ENCODE results near the gene CDH3. TPM values are rescaled to one million over a fixed set of nuclear protein-coding genes. Genes with fewer than 3 reads are reported as not detected.

CDH3 gene
- total and polyA plus RNA-seq, 2 donors (not counting 1 experiment from before 2014, with no cell fraction given), result 0.14 TPM; not detected in 1

- Histone ChIP-seq H3K79me2 (ENCODE audit: control insufficient read depth, insufficient read depth, low read length) (no peaks in the 10 kb centered on the region), H3K27ac (ENCODE audit: insufficient read depth, low read length) (no peak overlapping the region), H3K4me1 (ENCODE audit: control insufficient read depth, extremely low read depth, insufficient read depth, low read length) (peaks cover 2% of the 10 kb centered on the region), H3K36me3 (ENCODE audit: control insufficient read depth, insufficient read depth, low read length) (no peaks in the 10 kb centered on the region), H2AFZ (ENCODE audit: low read length) (no peak overlapping the region), H3K4me3 (replicated peaks in 1 of 4; ENCODE audit: control extremely low read depth in 1 of 4, insufficient read depth in 1 of 4, low read depth in 3 of 4, low read length in 4 of 4) (no peak overlapping the region), H3K9ac (ENCODE audit: insufficient read depth, low read length) (no peak overlapping the region), H3K4me2 (ENCODE audit: extremely low read depth, insufficient read depth, low read length) (no peak overlapping the region), H3K9me3 (ENCODE audit: control insufficient read depth, insufficient read depth, low read depth, low read length) (no peaks in the 10 kb centered on the region), H4K20me1 (ENCODE audit: control insufficient read depth, extremely low read depth, insufficient read depth, low read length) (no peaks in the 10 kb centered on the region), H3K27me3 (ENCODE audit: control insufficient read depth, insufficient read depth, low read length) (no peaks in the 10 kb centered on the region)
- no peak for DNase-seq (ENCODE audit: low read depth in 2 of 2)
- TF ChIP-seq, protein P1, sequence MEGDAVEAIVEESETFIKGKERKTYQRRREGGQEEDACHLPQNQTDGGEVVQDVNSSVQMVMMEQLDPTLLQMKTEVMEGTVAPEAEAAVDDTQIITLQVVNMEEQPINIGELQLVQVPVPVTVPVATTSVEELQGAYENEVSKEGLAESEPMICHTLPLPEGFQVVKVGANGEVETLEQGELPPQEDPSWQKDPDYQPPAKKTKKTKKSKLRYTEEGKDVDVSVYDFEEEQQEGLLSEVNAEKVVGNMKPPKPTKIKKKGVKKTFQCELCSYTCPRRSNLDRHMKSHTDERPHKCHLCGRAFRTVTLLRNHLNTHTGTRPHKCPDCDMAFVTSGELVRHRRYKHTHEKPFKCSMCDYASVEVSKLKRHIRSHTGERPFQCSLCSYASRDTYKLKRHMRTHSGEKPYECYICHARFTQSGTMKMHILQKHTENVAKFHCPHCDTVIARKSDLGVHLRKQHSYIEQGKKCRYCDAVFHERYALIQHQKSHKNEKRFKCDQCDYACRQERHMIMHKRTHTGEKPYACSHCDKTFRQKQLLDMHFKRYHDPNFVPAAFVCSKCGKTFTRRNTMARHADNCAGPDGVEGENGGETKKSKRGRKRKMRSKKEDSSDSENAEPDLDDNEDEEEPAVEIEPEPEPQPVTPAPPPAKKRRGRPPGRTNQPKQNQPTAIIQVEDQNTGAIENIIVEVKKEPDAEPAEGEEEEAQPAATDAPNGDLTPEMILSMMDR (conservative IDR thresholded peaks at IDR 0.05 in 1 of 2, IDR thresholded peaks at IDR 0.05 in 1 of 2; ENCODE audit: low read depth in 1 of 2, low read length in 2 of 2), result no peak
- TF ChIP-seq EZH2 (IDR thresholded peaks at IDR 0.05; ENCODE audit: low read length, missing control alignments), result no peak
These were observed 13.9 kb downstream of the CDH3 start for GRCh38 chr16:68658974-68659360.

DNA sequence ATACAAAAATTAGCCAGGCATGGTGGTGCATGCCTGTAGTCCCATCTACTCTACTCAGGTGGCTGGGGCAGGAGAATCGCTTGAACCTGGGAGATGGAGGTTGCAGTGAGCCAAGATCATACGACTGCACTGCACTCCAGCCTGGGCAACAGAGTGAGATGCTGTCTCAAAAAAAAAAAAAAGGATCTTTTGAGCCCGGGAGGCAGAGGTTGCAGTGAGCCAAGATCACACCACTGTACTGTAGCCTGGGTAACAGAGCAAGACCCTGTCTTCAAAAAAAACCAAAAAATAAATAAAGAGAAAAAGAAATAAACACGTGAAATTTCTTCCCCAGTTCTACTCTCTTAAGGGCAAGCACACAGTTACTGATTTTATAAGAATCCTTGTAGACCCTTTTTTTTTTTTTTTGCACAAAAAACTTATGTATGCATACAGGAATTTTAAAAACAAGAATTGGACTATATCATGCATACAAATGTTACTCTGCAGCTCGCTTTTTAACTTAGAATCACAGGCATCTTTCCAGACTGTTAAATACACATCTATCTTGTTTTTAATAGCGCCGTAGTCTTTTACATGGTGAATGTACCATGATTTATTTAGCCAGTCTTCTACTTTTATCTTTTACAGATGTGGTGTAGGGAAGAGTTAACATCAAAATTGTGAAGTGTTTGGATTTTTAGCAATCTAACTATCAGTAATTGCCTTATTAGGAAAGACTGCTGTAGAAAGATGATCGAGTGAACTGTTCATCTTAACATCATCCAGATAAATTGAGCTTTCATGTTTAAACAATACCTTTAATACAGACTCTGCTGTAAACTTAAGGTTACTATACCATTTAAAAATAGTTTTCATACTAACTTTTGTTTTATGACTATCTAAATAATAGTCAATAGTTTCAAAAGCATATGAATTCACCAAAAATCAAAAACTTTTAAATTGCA, 14.6 kb downstream of the CDH3 start:
- Histone ChIP-seq H4K20me1 (ENCODE audit: control insufficient read depth, extremely low read depth, insufficient read depth, low read length) (no peaks in the 10 kb centered on the region), H3K36me3 (ENCODE audit: control insufficient read depth, insufficient read depth, low read length) (no peaks in the 10 kb centered on the region), H3K4me1 (ENCODE audit: control insufficient read depth, extremely low read depth, insufficient read depth, low read length) (peaks cover 2% of the 10 kb centered on the region), H3K4me2 (ENCODE audit: extremely low read depth, insufficient read depth, low read length) (no peak overlapping the region), H3K4me3 (replicated peaks in 1 of 4; ENCODE audit: control extremely low read depth in 1 of 4, insufficient read depth in 1 of 4, low read depth in 3 of 4, low read length in 4 of 4) (no peak overlapping the region), H3K27me3 (ENCODE audit: control insufficient read depth, insufficient read depth, low read length) (no peaks in the 10 kb centered on the region), H3K79me2 (ENCODE audit: control insufficient read depth, insufficient read depth, low read length) (no peaks in the 10 kb centered on the region), H3K9me3 (ENCODE audit: control insufficient read depth, insufficient read depth, low read depth, low read length) (no peaks in the 10 kb centered on the region), H2AFZ (ENCODE audit: low read length) (no peak overlapping the region), H3K9ac (ENCODE audit: insufficient read depth, low read length) (no peak overlapping the region), H3K27ac (ENCODE audit: insufficient read depth, low read length) (no peak overlapping the region)
- TF ChIP-seq, protein P1 (conservative IDR thresholded peaks at IDR 0.05 in 1 of 2, IDR thresholded peaks at IDR 0.05 in 1 of 2; ENCODE audit: low read depth in 1 of 2, low read length in 2 of 2), result no peak
- no peak for TF ChIP-seq EZH2 (IDR thresholded peaks at IDR 0.05; ENCODE audit: low read length, missing control alignments)
- DNase-seq (ENCODE audit: low read depth in 2 of 2), result no peak

- Histone ChIP-seq H3K4me2 (ENCODE audit: extremely low read depth, insufficient read depth, low read length) (no peak overlapping the region), H3K27me3 (ENCODE audit: control insufficient read depth, insufficient read depth, low read length) (no peaks in the 10 kb centered on the region), H2AFZ (ENCODE audit: low read length) (no peak overlapping the region), H3K4me1 (ENCODE audit: control insufficient read depth, extremely low read depth, insufficient read depth, low read length) (peaks cover 2% of the 10 kb centered on the region), H3K9me3 (ENCODE audit: control insufficient read depth, insufficient read depth, low read depth, low read length) (no peaks in the 10 kb centered on the region), H3K9ac (ENCODE audit: insufficient read depth, low read length) (no peak overlapping the region), H3K79me2 (ENCODE audit: control insufficient read depth, insufficient read depth, low read length) (no peaks in the 10 kb centered on the region), H3K4me3 (replicated peaks in 1 of 4; ENCODE audit: control extremely low read depth in 1 of 4, insufficient read depth in 1 of 4, low read depth in 3 of 4, low read length in 4 of 4) (no peak overlapping the region), H4K20me1 (ENCODE audit: control insufficient read depth, extremely low read depth, insufficient read depth, low read length) (no peaks in the 10 kb centered on the region), H3K27ac (ENCODE audit: insufficient read depth, low read length) (no peak overlapping the region), H3K36me3 (ENCODE audit: control insufficient read depth, insufficient read depth, low read length) (no peaks in the 10 kb centered on the region)
- TF ChIP-seq EZH2 (IDR thresholded peaks at IDR 0.05; ENCODE audit: low read length, missing control alignments), result no peak
- TF ChIP-seq, protein P1 (conservative IDR thresholded peaks at IDR 0.05 in 1 of 2, IDR thresholded peaks at IDR 0.05 in 1 of 2; ENCODE audit: low read depth in 1 of 2, low read length in 2 of 2), result no peak
- peak in 1 of 2 donors; percentile 61 for DNase-seq (ENCODE audit: low read depth in 2 of 2)
These were observed 15.3 kb downstream of the CDH3 start for GRCh38 chr16:68660359-68660795.
